ENCODE data around the gene EGR1.

- TF ChIP-seq RAD21 (conservative IDR thresholded peaks at IDR 0.05) (no peak), CTCF (IDR thresholded peaks at IDR 0.05; ENCODE audit: poor library complexity, severe bottlenecking) (no peak), POLR2AphosphoS5 (IDR thresholded peaks at IDR 0.05) (no peak)
These were observed 3.1 kb downstream of the EGR1 start for GRCh38 chr5:138468133-138468965.

Data from neural cell (in vitro differentiated cells).